ENCODE data around the gene SHQ1.

- TF ChIP-seq ZNF239 (CRISPR knock-in tag; IDR thresholded peaks at IDR 0.05) (no peak), MYBL2 (IDR thresholded peaks at IDR 0.05; ENCODE audit: low read depth) (no peak), MYBL2 (CRISPR knock-in tag; IDR thresholded peaks at IDR 0.05; ENCODE audit: borderline replicate concordance) (no peak), ZBTB12 (CRISPR knock-in tag; IDR thresholded peaks at IDR 0.05) (no peak), KDM2B (CRISPR knock-in tag; IDR thresholded peaks at IDR 0.05) (no peak), IRF9 (tag; IDR thresholded peaks at IDR 0.05) (no peak), POLR2A (conservative IDR thresholded peaks at IDR 0.05) (no peak), CTCF (IDR thresholded peaks at IDR 0.05 in 2 of 3, conservative IDR thresholded peaks at IDR 0.05 in 1 of 3; ENCODE audit: insufficient read depth in 2 of 3, low read depth in 1 of 3, low read length in 3 of 3) (no peak), ZC3H4 (CRISPR knock-in tag; IDR thresholded peaks at IDR 0.05; ENCODE audit: borderline replicate concordance) (no peak), TAF1 (IDR thresholded peaks at IDR 0.05; ENCODE audit: control insufficient read depth, extremely low read depth, insufficient read depth, low read length, severe bottlenecking) (no peak), ARHGAP35 (IDR thresholded peaks at IDR 0.05; ENCODE audit: partially characterized antibody) (no peak), ZFX (CRISPR knock-in tag; IDR thresholded peaks at IDR 0.05) (no peak), HDAC6 (IDR thresholded peaks at IDR 0.05; ENCODE audit: low read depth, low read length) (no peak), NR2C2 (CRISPR knock-in tag; IDR thresholded peaks at IDR 0.05) (no peak), NR2C2 (tag; IDR thresholded peaks at IDR 0.05) (no peak), SPI1 (IDR thresholded peaks at IDR 0.05; ENCODE audit: borderline replicate concordance, low read depth, low read length) (no peak)
Observed at GRCh38 chr3:72829701-72830100, 18.5 kb downstream of the SHQ1 start.
